HCT116 (cell line): ENCODE results near the gene HLA-DRB5. TPM values are rescaled to one million over a fixed set of nuclear protein-coding genes. Genes with fewer than 3 reads are reported as not detected.

Source experiments
- ATAC-seq: fragments of 200-7000 bp; cut with Tn5 transposase; 2 replicates; pipeline ENCODE4 v1.9.1; 2020; ENCODE audit warnings: mild to moderate bottlenecking, moderate library complexity
- BruUV-seq: library from RNA; stranded (reverse); fragments of 400-500 nt; replicated peaks from 2 replicates; lab custom pipeline; 2021; lab: Mats Ljungman, UMichigan
- CTCF ChIA-PET: fragments of 300-600 bp; sonication (Branson Sonifier 250); formaldehyde crosslinking; loops from one replicate; lab custom pipeline; 2021; ENCODE audit warnings: antibody characterized with exemption; lab: Charles Lee
- POLR2A ChIA-PET: fragments of 300-600, 350-600 bp; sonication (Branson Sonifier 250); formaldehyde crosslinking; loops from one replicate; lab custom pipeline; 2021; ENCODE audit warnings: antibody characterized with exemption; lab: Charles Lee
- RAD21 ChIA-PET, 2 experiments: fragments of 300-600 bp; sonication (Branson Sonifier 250); formaldehyde crosslinking; loops; one replicate each; lab custom pipeline; 2023; ENCODE audit warnings: low total read pairs in 2 of 2; ENCODE audit not compliant: uncharacterized antibody in 2 of 2, unreplicated experiment in 2 of 2, low non-redundant PET in 1 of 2; lab: Charles Lee
- DNase-seq: peaks from one replicate; pipeline ENCODE4 v3.0.0-alpha.2; 2010; ENCODE audit warnings: low read depth, low spot score
- H2AFZ ChIP-seq: fragments of 200-600 bp; shearing (Covaris generic), sonication (generic); 2 replicates; pipeline ENCODE4 v1.6.1; 2017; ENCODE audit warnings: low read depth, mixed run types, mixed read lengths, antibody characterized with exemption, low read length; ENCODE audit not compliant: poor library complexity, severe bottlenecking
- H3K27ac ChIP-seq: 2 replicates; pipeline ENCODE4 v1.5.1; 2012; ENCODE audit warnings: low read depth, low read length
- H3K27me3 ChIP-seq: fragments of 200-600 bp; sonication (generic); 2 replicates; pipeline ENCODE4 v1.6.1; 2016; ENCODE audit warnings: mixed run types, low read length, mixed read lengths; ENCODE audit not compliant: insufficient read depth
- H3K36me3 ChIP-seq, 2 experiments: fragments of 200-500 bp in 1 of 2; fragments of 200-600 bp in 1 of 2; sonication (Bioruptor generic) in 1 of 2; sonication (generic) in 1 of 2; 2 replicates each; pipeline versions ENCODE4 v1.5.1 to v1.6.1; 2014 to 2016; ENCODE audit warnings: low read length in 2 of 2, inconsistent platforms in 1 of 2, mixed read lengths in 1 of 2, mixed run types in 1 of 2; ENCODE audit not compliant: insufficient read depth in 2 of 2, control insufficient read depth in 1 of 2
- H3K4me1 ChIP-seq, 2 experiments: fragments of 200-600 bp in 1 of 2; sonication (generic) in 1 of 2; 2 replicates each; pipeline versions ENCODE4 v1.5.1 to v1.6.1; 2012 to 2017; ENCODE audit warnings: low read length in 2 of 2, inconsistent platforms in 1 of 2, mild to moderate bottlenecking in 1 of 2, mixed read lengths in 1 of 2, mixed run types in 1 of 2, moderate library complexity in 1 of 2; ENCODE audit not compliant: insufficient read depth in 2 of 2, control insufficient read depth in 1 of 2
- H3K4me2 ChIP-seq: fragments of 200-600 bp; sonication (generic); 2 replicates; pipeline ENCODE4 v1.6.1; 2017; ENCODE audit warnings: mixed run types, low read length, mixed read lengths
- H3K4me3 ChIP-seq, 2 experiments: fragments of 200-600 bp in 1 of 2; sonication (generic) in 1 of 2; replicated peaks in 1 of 2; 2 replicates each; pipeline ENCODE4 v1.5.1; 2011 to 2016; ENCODE audit warnings: low read length in 2 of 2, control low read depth in 1 of 2, low read depth in 1 of 2, mild to moderate bottlenecking in 1 of 2, mixed read lengths in 1 of 2, mixed run types in 1 of 2
- H3K79me2 ChIP-seq: fragments of 200-600 bp; sonication (generic); 2 replicates; pipeline ENCODE4 v1.6.1; 2017; ENCODE audit warnings: mild to moderate bottlenecking, mixed run types, low read length, moderate library complexity, mixed read lengths; ENCODE audit not compliant: insufficient read depth
- H3K9ac ChIP-seq: fragments of 200-600 bp; sonication (generic); 2 replicates; pipeline ENCODE4 v1.6.1; 2016; ENCODE audit warnings: low read length, mixed read lengths
- H3K9me2 ChIP-seq: fragments of 200-600 bp; sonication (generic), shearing (Covaris generic); 2 replicates; pipeline ENCODE4 v1.6.1; 2017; ENCODE audit warnings: mixed run types, mild to moderate bottlenecking, moderate library complexity; ENCODE audit not compliant: insufficient read depth
- H3K9me3 ChIP-seq, 2 experiments: fragments of 200-500 bp in 1 of 2; fragments of 200-600 bp in 1 of 2; sonication (Bioruptor generic) in 1 of 2; sonication (generic) in 1 of 2; 2 replicates each; pipeline ENCODE4 v1.6.1; 2014 to 2017; ENCODE audit warnings: low read length in 2 of 2, mixed read lengths in 2 of 2, inconsistent platforms in 1 of 2, low read depth in 1 of 2, mild to moderate bottlenecking in 1 of 2, mixed run types in 1 of 2, moderate library complexity in 1 of 2; ENCODE audit not compliant: control insufficient read depth in 1 of 2, insufficient read depth in 1 of 2
- H4K20me1 ChIP-seq: fragments of 200-600 bp; sonication (generic), shearing (Covaris generic); 2 replicates; pipeline ENCODE4 v1.6.1; 2017; ENCODE audit warnings: mixed run types, mild to moderate bottlenecking, moderate library complexity; ENCODE audit not compliant: insufficient read depth
- CEBPB ChIP-seq: IDR thresholded peaks from 2 replicates; pipeline ENCODE4 v1.6.1; 2012; ENCODE audit warnings: low read depth
- EGR1 ChIP-seq: IDR thresholded peaks from 2 replicates; pipeline ENCODE4 v1.6.1; 2012; ENCODE audit warnings: low read depth
- JUND ChIP-seq: IDR thresholded peaks from 2 replicates; pipeline ENCODE4 v1.6.1; 2012
- POLR2AphosphoS5 ChIP-seq: IDR thresholded peaks from 2 replicates; pipeline ENCODE4 v1.6.1; 2011; ENCODE audit warnings: mild to moderate bottlenecking, low read depth, low read length, moderate library complexity
- SP1 ChIP-seq: IDR thresholded peaks from 2 replicates; pipeline ENCODE4 v1.6.1; 2012; ENCODE audit warnings: low read depth
- SRF ChIP-seq: IDR thresholded peaks from 2 replicates; pipeline ENCODE4 v1.6.1; 2012; ENCODE audit warnings: low read depth
- intact Hi-C: fragments of 100-400 bp; cut with micrococcal nuclease; formaldehyde crosslinking; loops from 2 replicates; pipeline ENCODE4 v1.10.0; 2022
- total RNA-seq: library from RNA; stranded (reverse); gene quantifications from one replicate; pipeline ENCODE4 v1.2.1, GENCODE V29; 2021; ENCODE audit not compliant: unreplicated experiment
- TF ChIP-seq, protein P1 (sequence below): IDR thresholded peaks from 2 replicates; pipeline ENCODE4 v1.6.1; 2012
- TF ChIP-seq, protein P2 (sequence below): IDR thresholded peaks from 2 replicates; pipeline ENCODE4 v1.6.1; 2011; ENCODE audit warnings: mild to moderate bottlenecking, low read length, moderate library complexity; ENCODE audit not compliant: insufficient replicate concordance; ENCODE audit errors: extremely low read depth

Gene HLA-DRB5
- total RNA-seq, 1 experiment from 2014 or later: not detected

DNA sequence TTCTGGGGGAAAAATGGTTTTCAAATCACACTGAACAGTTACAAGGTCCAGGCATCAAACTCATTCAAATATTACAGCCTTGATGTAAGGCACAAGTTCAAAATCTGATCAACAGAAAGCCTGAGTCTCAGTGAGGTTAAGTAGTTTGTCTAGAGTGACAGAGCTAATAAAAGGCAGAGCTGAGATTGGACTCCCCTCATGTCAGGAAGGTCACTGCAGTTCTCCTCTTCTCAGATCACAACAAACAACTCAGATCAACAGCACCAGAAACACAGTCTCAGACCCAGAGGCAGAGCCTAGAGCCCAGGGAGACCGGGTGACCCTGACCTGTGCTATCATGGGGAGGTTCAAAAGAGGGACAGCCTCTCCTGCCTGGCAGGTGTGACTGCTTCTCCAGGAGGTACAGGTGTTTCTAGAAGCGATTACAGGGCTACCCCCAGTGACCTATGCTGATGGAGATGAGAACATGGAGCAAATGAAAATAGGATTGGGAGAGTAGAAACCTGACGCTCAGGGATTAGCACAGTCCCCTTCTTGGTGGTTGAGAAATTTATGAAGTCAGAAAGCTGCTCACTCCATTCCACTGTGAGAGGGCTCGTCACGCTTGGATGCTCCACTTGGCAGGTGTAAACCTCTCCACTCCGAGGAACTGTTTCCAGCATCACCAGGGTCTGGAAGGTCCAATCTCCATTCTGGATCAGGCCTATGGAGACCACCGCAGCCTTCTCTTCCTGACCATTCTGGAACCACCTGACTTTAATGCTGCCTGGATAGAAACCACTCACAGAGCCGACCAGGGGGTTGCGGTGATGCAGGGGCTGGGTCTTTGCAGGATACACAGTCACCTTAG, 24.3 kb upstream of the HLA-DRB5 start:
- no peaks in the 10 kb centered on the region for H3K9me3 ChIP-seq
- H3K4me3 ChIP-seq: no peak overlapping the region
- no peak overlapping the region for H2AFZ ChIP-seq
- no peak overlapping the region for H3K27ac ChIP-seq
- no peaks in the 10 kb centered on the region for H3K79me2 ChIP-seq
- H3K27me3 ChIP-seq: no peaks in the 10 kb centered on the region
- TF ChIP-seq POLR2AphosphoS5 (no peak), CEBPB (no peak), EGR1 (no peak), JUND (no peak), SRF (no peak), SP1 (no peak)
- TF ChIP-seq, protein P1, sequence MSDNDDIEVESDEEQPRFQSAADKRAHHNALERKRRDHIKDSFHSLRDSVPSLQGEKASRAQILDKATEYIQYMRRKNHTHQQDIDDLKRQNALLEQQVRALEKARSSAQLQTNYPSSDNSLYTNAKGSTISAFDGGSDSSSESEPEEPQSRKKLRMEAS: no peak
- TF ChIP-seq, protein P2, sequence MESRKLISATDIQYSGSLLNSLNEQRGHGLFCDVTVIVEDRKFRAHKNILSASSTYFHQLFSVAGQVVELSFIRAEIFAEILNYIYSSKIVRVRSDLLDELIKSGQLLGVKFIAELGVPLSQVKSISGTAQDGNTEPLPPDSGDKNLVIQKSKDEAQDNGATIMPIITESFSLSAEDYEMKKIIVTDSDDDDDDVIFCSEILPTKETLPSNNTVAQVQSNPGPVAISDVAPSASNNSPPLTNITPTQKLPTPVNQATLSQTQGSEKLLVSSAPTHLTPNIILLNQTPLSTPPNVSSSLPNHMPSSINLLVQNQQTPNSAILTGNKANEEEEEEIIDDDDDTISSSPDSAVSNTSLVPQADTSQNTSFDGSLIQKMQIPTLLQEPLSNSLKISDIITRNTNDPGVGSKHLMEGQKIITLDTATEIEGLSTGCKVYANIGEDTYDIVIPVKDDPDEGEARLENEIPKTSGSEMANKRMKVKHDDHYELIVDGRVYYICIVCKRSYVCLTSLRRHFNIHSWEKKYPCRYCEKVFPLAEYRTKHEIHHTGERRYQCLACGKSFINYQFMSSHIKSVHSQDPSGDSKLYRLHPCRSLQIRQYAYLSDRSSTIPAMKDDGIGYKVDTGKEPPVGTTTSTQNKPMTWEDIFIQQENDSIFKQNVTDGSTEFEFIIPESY: no peak
- no peak for DNase-seq
- RAD21 ChIA-PET: no interaction called here
- H3K36me3 ChIP-seq: no peaks in the 10 kb centered on the region
- H3K4me2 ChIP-seq: no peak overlapping the region
- POLR2A ChIA-PET: no interaction called here
- no peak overlapping the region for H3K9ac ChIP-seq
- no peaks in the 10 kb centered on the region for H3K9me2 ChIP-seq
- no peak for ATAC-seq
- H4K20me1 ChIP-seq: no peaks in the 10 kb centered on the region
- intact Hi-C loops: no loop called here
- no TSS peak for BruUV-seq
- H3K4me1 ChIP-seq: no peaks in the 10 kb centered on the region
- CTCF ChIA-PET: interaction anchor here (1.2 kb wide), 1 partner anchor 27 kb away, joined by 6 read pairs; no protein-coding TSS in a partner anchor
